WTC11 (cell line): Measurements from ENCODE around the gene TNFSF13B. TPM values are rescaled to one million over a fixed set of nuclear protein-coding genes. Genes with fewer than 3 reads are reported as not detected.

ENCODE experiments used
- ATAC-seq: fragments of 200-7000 bp; cut with Tn5 transposase; 2 replicates; pipeline ENCODE4 v1.10.0; 2021; ENCODE audit warnings: mild to moderate bottlenecking, moderate library complexity
- CTCF ChIA-PET: fragments of 300-600 bp; sonication (Branson Sonifier 250); formaldehyde crosslinking; loops from one replicate; lab custom pipeline; 2021; ENCODE audit warnings: antibody characterized with exemption; lab: Charles Lee
- POLR2A ChIA-PET: fragments of 350-600 bp; sonication (Branson Sonifier 250); formaldehyde crosslinking; loops from one replicate; lab custom pipeline; 2021; ENCODE audit warnings: antibody characterized with exemption; lab: Charles Lee
- DNase-seq: peaks from one replicate; pipeline ENCODE4 v3.0.0; 2021; ENCODE audit warnings: low spot score
- H3K27ac Mint-ChIP-seq: 2 replicates; pipeline ENCODE4 v1.8.0; 2021; ENCODE audit warnings: mixed read lengths
- H3K27me3 Mint-ChIP-seq: 2 replicates; pipeline ENCODE4 v1.8.0; 2021; ENCODE audit warnings: low read depth, mild to moderate bottlenecking, moderate library complexity, mixed read lengths
- H3K36me3 Mint-ChIP-seq: 2 replicates; pipeline ENCODE4 v1.8.0; 2021; ENCODE audit warnings: mixed read lengths
- H3K4me1 Mint-ChIP-seq: 2 replicates; pipeline ENCODE4 v1.8.0; 2022; ENCODE audit warnings: mixed read lengths
- H3K4me3 Mint-ChIP-seq: 2 replicates; pipeline ENCODE4 v1.8.0; 2021; ENCODE audit warnings: mild to moderate bottlenecking, moderate library complexity, mixed read lengths
- H3K9me3 Mint-ChIP-seq: 2 replicates; pipeline ENCODE4 v1.8.0; 2021; ENCODE audit warnings: mixed read lengths
- CREM ChIP-seq: sonication (generic); formaldehyde crosslinking; IDR thresholded peaks from 2 replicates; pipeline ENCODE4 v1.8.1; 2022; ENCODE audit warnings: mild to moderate bottlenecking, missing genetic modification reagents, moderate library complexity
- ELF4 ChIP-seq: sonication (generic); formaldehyde crosslinking; IDR thresholded peaks from 2 replicates; pipeline ENCODE4 v1.8.1; 2022; ENCODE audit warnings: low read depth, mild to moderate bottlenecking, moderate library complexity, missing genetic modification reagents
- ESRRA ChIP-seq: sonication (generic); formaldehyde crosslinking; IDR thresholded peaks from 2 replicates; pipeline ENCODE4 v1.8.1; 2022; ENCODE audit warnings: mild to moderate bottlenecking, missing genetic modification reagents, borderline replicate concordance
- HMGA2 ChIP-seq: fragments of 250-450 bp; sonication (Bioruptor Pico); IDR thresholded peaks from 2 replicates; pipeline ENCODE4 v1.4.0; 2021; ENCODE audit warnings: mild to moderate bottlenecking, moderate library complexity
- NR2C2 ChIP-seq: sonication (generic); formaldehyde crosslinking; IDR thresholded peaks from 2 replicates; pipeline ENCODE4 v1.8.0; 2022; ENCODE audit warnings: mild to moderate bottlenecking, missing genetic modification reagents
- NR3C1 ChIP-seq: sonication (generic); formaldehyde crosslinking; conservative IDR thresholded peaks from 2 replicates; pipeline ENCODE4 v1.8.1; 2023; ENCODE audit warnings: low read depth, mild to moderate bottlenecking, missing genetic modification reagents
- OVOL2 ChIP-seq: fragments of 250-450 bp; sonication (Bioruptor Pico); IDR thresholded peaks from 2 replicates; pipeline ENCODE4 v1.9.0; 2021; ENCODE audit warnings: mild to moderate bottlenecking, borderline replicate concordance
- RORB ChIP-seq: fragments of 250-450 bp; sonication (Bioruptor Pico); IDR thresholded peaks from 2 replicates; pipeline ENCODE4 v1.9.0; 2021; ENCODE audit warnings: mild to moderate bottlenecking
- SMAD3 ChIP-seq: sonication (generic); formaldehyde crosslinking; IDR thresholded peaks from 2 replicates; pipeline ENCODE4 v1.8.0; 2022; ENCODE audit warnings: missing genetic modification reagents, mild to moderate bottlenecking, borderline replicate concordance
- SMAD4 ChIP-seq: sonication (generic); formaldehyde crosslinking; IDR thresholded peaks from 2 replicates; pipeline ENCODE4 v1.8.0; 2022; ENCODE audit warnings: mild to moderate bottlenecking, missing genetic modification reagents
- TEAD4 ChIP-seq: sonication (generic); formaldehyde crosslinking; IDR thresholded peaks from 2 replicates; pipeline ENCODE4 v1.8.0; 2022; ENCODE audit warnings: mild to moderate bottlenecking, missing genetic modification reagents
- TP53 ChIP-seq: sonication (generic); formaldehyde crosslinking; IDR thresholded peaks from 2 replicates; pipeline ENCODE4 v1.8.1; 2023; ENCODE audit warnings: mild to moderate bottlenecking, missing genetic modification reagents
- ZBTB21 ChIP-seq: sonication (generic); formaldehyde crosslinking; IDR thresholded peaks from 2 replicates; pipeline ENCODE4 v1.8.1; 2023; ENCODE audit warnings: mild to moderate bottlenecking, missing genetic modification reagents, borderline replicate concordance
- ZBTB43 ChIP-seq: sonication (generic); formaldehyde crosslinking; IDR thresholded peaks from 2 replicates; pipeline ENCODE4 v1.8.1; 2023; ENCODE audit warnings: mild to moderate bottlenecking, missing genetic modification reagents
- ZNF121 ChIP-seq: sonication (generic); formaldehyde crosslinking; IDR thresholded peaks from 2 replicates; pipeline ENCODE4 v1.8.0; 2023; ENCODE audit warnings: missing genetic modification reagents
- ZNF138 ChIP-seq: sonication (generic); formaldehyde crosslinking; conservative IDR thresholded peaks from 2 replicates; pipeline ENCODE4 v1.8.1; 2022; ENCODE audit warnings: mild to moderate bottlenecking, moderate library complexity, missing genetic modification reagents
- ZNF416 ChIP-seq: fragments of 250-450 bp; sonication (Bioruptor Pico); IDR thresholded peaks from 2 replicates; pipeline ENCODE4 v1.9.0; 2021; ENCODE audit warnings: mild to moderate bottlenecking, inconsistent platforms
- ZSCAN18 ChIP-seq: fragments of 250-450 bp; sonication (Bioruptor Pico); IDR thresholded peaks from 2 replicates; pipeline ENCODE4 v2.1.2; 2022; ENCODE audit warnings: mild to moderate bottlenecking, moderate library complexity
- total RNA-seq: library from RNA; stranded (reverse); gene quantifications from 3 replicates; pipeline ENCODE4 v1.2.3, GENCODE V29; 2021
- TF ChIP-seq, protein P1 (sequence below): sonication (generic); formaldehyde crosslinking; conservative IDR thresholded peaks from 2 replicates; pipeline ENCODE4 v1.8.1; 2023; ENCODE audit warnings: mild to moderate bottlenecking, low read depth, missing genetic modification reagents, moderate library complexity
- TF ChIP-seq, protein P2 (sequence below): fragments of 250-450 bp; sonication (Bioruptor Pico); IDR thresholded peaks from 2 replicates; pipeline ENCODE4 v1.9.0; 2021; ENCODE audit warnings: mild to moderate bottlenecking
- TF ChIP-seq, protein P3 (sequence below): sonication (generic); formaldehyde crosslinking; IDR thresholded peaks from 2 replicates; pipeline ENCODE4 v1.8.0; 2022; ENCODE audit warnings: mild to moderate bottlenecking, missing genetic modification reagents
- TF ChIP-seq, protein P4 (sequence below): sonication (generic); formaldehyde crosslinking; IDR thresholded peaks from 2 replicates; pipeline ENCODE4 v1.8.0; 2022; ENCODE audit warnings: mild to moderate bottlenecking, missing genetic modification reagents
- TF ChIP-seq, protein P5 (sequence below): sonication (generic); formaldehyde crosslinking; IDR thresholded peaks from 2 replicates; pipeline ENCODE4 v1.8.1; 2023; ENCODE audit warnings: mild to moderate bottlenecking, moderate library complexity, missing genetic modification reagents
- TF ChIP-seq, protein P6 (sequence below): fragments of 250-450 bp; sonication (Bioruptor Pico); IDR thresholded peaks from 2 replicates; pipeline ENCODE4 v1.8.0; 2021; ENCODE audit warnings: mild to moderate bottlenecking

TNFSF13B gene
- total RNA-seq, 1 experiment from 2014 or later: 0.39 TPM

DNA sequence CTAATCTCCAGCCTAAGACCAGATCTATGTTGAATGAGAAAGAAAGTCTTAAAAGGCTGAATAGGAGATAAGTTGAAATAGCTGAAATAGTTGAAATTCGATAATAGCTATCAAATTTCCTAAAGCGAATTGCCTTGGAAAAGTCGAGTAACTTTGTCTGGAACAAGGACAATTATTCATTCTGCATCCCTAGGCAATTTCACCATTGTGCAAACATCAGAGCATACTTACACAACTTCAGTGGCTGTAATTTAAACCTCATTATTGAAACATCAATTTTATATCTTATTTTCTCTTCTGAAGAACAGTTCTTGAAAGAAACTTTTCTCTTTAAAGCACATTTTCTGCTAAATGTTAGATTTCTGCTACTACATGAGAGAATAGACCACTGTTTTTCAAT is 13.6 kb downstream of the TNFSF13B start (continued):
- no peak for TF ChIP-seq SMAD4 (CRISPR knock-in tag)
- no peak for TF ChIP-seq HMGA2 (CRISPR knock-in tag)
- no peak for TF ChIP-seq NR2C2 (CRISPR knock-in tag)
- TF ChIP-seq, protein P1, sequence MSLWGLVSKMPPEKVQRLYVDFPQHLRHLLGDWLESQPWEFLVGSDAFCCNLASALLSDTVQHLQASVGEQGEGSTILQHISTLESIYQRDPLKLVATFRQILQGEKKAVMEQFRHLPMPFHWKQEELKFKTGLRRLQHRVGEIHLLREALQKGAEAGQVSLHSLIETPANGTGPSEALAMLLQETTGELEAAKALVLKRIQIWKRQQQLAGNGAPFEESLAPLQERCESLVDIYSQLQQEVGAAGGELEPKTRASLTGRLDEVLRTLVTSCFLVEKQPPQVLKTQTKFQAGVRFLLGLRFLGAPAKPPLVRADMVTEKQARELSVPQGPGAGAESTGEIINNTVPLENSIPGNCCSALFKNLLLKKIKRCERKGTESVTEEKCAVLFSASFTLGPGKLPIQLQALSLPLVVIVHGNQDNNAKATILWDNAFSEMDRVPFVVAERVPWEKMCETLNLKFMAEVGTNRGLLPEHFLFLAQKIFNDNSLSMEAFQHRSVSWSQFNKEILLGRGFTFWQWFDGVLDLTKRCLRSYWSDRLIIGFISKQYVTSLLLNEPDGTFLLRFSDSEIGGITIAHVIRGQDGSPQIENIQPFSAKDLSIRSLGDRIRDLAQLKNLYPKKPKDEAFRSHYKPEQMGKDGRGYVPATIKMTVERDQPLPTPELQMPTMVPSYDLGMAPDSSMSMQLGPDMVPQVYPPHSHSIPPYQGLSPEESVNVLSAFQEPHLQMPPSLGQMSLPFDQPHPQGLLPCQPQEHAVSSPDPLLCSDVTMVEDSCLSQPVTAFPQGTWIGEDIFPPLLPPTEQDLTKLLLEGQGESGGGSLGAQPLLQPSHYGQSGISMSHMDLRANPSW (CRISPR knock-in tag): no peak

DNA sequence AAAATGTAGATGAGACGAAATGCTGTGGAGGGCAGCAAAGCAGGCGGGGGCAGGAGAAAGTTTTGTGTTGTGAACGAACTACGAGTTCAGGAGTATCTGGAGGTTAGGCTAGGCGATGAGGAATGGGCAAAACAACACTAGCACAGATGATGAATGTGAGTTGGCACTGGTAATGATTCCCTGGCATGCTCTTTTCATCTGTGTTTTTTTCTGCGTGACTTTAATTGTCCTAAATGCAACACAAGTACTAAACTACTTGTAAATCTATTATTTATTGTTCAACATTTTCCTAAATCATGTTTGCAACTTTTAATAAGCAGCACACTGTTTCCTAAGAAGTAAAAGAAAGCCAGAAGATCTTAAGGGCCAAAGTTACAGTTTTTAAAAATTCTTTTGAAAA is 19.2 kb downstream of the TNFSF13B start:
- Mint-ChIP-seq H3K36me3 (no peaks in the 10 kb centered on the region), H3K27me3 (no peaks in the 10 kb centered on the region), H3K4me3 (no peak overlapping the region), H3K27ac (no peak overlapping the region), H3K4me1 (peaks cover 8% of the 10 kb centered on the region), H3K9me3 (no peaks in the 10 kb centered on the region)
- ATAC-seq: no peak
- TF ChIP-seq ZBTB21 (no peak), ZNF416 (CRISPR knock-in tag) (no peak), ZBTB43 (no peak), OVOL2 (no peak), TEAD4 (CRISPR knock-in tag) (no peak), SMAD3 (CRISPR knock-in tag) (no peak), ESRRA (no peak), ZNF121 (CRISPR knock-in tag) (no peak), ZNF138 (CRISPR knock-in tag) (no peak)
- TF ChIP-seq, protein P2, sequence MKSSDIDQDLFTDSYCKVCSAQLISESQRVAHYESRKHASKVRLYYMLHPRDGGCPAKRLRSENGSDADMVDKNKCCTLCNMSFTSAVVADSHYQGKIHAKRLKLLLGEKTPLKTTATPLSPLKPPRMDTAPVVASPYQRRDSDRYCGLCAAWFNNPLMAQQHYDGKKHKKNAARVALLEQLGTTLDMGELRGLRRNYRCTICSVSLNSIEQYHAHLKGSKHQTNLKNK (CRISPR knock-in tag): no peak
- TF ChIP-seq, protein P3, sequence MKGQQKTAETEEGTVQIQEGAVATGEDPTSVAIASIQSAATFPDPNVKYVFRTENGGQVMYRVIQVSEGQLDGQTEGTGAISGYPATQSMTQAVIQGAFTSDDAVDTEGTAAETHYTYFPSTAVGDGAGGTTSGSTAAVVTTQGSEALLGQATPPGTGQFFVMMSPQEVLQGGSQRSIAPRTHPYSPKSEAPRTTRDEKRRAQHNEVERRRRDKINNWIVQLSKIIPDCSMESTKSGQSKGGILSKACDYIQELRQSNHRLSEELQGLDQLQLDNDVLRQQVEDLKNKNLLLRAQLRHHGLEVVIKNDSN: no peak
- TF ChIP-seq, protein P4, sequence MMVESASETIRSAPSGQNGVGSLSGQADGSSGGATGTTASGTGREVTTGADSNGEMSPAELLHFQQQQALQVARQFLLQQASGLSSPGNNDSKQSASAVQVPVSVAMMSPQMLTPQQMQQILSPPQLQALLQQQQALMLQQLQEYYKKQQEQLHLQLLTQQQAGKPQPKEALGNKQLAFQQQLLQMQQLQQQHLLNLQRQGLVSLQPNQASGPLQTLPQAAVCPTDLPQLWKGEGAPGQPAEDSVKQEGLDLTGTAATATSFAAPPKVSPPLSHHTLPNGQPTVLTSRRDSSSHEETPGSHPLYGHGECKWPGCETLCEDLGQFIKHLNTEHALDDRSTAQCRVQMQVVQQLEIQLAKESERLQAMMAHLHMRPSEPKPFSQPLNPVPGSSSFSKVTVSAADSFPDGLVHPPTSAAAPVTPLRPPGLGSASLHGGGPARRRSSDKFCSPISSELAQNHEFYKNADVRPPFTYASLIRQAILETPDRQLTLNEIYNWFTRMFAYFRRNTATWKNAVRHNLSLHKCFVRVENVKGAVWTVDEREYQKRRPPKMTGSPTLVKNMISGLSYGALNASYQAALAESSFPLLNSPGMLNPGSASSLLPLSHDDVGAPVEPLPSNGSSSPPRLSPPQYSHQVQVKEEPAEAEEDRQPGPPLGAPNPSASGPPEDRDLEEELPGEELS: no peak
- ChIA-PET POLR2A (no interaction called here), CTCF (no interaction called here)
- DNase-seq: no peak

DNA sequence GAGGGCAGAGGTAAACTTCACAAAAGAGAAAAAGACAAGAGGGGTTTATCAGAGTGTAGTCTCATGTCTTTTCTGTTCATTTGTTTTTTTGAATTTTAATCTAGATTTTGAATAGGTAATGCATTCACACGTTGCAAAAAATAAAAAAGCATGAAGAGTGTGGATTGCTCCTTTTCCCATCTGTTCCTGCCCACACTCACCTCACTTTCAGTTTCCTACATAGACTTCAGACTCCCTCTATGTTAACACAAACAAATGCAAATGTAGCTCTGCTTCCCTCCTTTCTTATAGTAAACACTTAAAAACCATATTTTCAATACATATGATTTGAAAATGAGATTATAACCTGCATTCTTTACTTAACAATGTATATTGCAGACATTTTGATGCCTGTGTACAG is 20.3 kb downstream of the TNFSF13B start:
- Mint-ChIP-seq H3K36me3 (no peaks in the 10 kb centered on the region), H3K4me1 (peaks cover 8% of the 10 kb centered on the region), H3K9me3 (no peaks in the 10 kb centered on the region), H3K27ac (no peak overlapping the region), H3K4me3 (no peak overlapping the region), H3K27me3 (no peaks in the 10 kb centered on the region)
- DNase-seq (no peak), ATAC-seq (no peak)
- CTCF ChIA-PET: no interaction called here
- POLR2A ChIA-PET: no interaction called here
- TF ChIP-seq CREM (no peak), TP53 (CRISPR knock-in tag) (no peak), ESRRA (no peak), NR3C1 (CRISPR knock-in tag) (no peak), RORB (CRISPR knock-in tag) (no peak), ELF4 (CRISPR knock-in tag) (no peak), ZSCAN18 (CRISPR knock-in tag) (no peak)
- TF ChIP-seq, protein P5, sequence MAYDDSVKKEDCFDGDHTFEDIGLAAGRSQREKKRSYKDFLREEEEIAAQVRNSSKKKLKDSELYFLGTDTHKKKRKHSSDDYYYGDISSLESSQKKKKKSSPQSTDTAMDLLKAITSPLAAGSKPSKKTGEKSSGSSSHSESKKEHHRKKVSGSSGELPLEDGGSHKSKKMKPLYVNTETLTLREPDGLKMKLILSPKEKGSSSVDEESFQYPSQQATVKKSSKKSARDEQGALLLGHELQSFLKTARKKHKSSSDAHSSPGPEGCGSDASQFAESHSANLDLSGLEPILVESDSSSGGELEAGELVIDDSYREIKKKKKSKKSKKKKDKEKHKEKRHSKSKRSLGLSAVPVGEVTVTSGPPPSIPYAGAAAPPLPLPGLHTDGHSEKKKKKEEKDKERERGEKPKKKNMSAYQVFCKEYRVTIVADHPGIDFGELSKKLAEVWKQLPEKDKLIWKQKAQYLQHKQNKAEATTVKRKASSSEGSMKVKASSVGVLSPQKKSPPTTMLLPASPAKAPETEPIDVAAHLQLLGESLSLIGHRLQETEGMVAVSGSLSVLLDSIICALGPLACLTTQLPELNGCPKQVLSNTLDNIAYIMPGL: no peak
- TF ChIP-seq, protein P6, sequence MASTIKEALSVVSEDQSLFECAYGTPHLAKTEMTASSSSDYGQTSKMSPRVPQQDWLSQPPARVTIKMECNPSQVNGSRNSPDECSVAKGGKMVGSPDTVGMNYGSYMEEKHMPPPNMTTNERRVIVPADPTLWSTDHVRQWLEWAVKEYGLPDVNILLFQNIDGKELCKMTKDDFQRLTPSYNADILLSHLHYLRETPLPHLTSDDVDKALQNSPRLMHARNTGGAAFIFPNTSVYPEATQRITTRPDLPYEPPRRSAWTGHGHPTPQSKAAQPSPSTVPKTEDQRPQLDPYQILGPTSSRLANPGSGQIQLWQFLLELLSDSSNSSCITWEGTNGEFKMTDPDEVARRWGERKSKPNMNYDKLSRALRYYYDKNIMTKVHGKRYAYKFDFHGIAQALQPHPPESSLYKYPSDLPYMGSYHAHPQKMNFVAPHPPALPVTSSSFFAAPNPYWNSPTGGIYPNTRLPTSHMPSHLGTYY (CRISPR knock-in tag): no peak
